Neuron (in vitro differentiated cells): ENCODE data around the gene RHBDL2.

Experiments
- H2AFZ ChIP-seq: one replicate; pipeline ENCODE4 v1.6.1; 2013; ENCODE audit warnings: low read depth, mild to moderate bottlenecking, inconsistent platforms, low read length, moderate library complexity
- H3K27me3 ChIP-seq: one replicate; pipeline ENCODE4 v1.6.1; 2013; ENCODE audit warnings: low read length; ENCODE audit not compliant: insufficient read depth
- H3K36me3 ChIP-seq: one replicate; pipeline ENCODE4 v1.6.1; 2013; ENCODE audit warnings: low read length; ENCODE audit not compliant: insufficient read depth
- H3K4me1 ChIP-seq: one replicate; pipeline ENCODE4 v1.6.1; 2013; ENCODE audit warnings: low read length; ENCODE audit not compliant: insufficient read depth
- H3K4me3 ChIP-seq: 2 replicates; pipeline ENCODE4 v1.5.1; 2013; ENCODE audit warnings: mild to moderate bottlenecking, low read length, moderate library complexity
- H3K9me3 ChIP-seq: one replicate; pipeline ENCODE4 v1.6.1; 2013; ENCODE audit warnings: low read length

The RHBDL2 gene

GRCh38 chr1:38889589-38889988 lies 52.0 kb downstream of the RHBDL2 start:
- Histone ChIP-seq H3K36me3 (no peaks in the 10 kb centered on the region), H2AFZ (no peak overlapping the region), H3K9me3 (no peaks in the 10 kb centered on the region), H3K4me1 (no peaks in the 10 kb centered on the region), H3K4me3 (no peak overlapping the region), H3K27me3 (no peaks in the 10 kb centered on the region)

- H3K4me1 ChIP-seq = no peaks in the 10 kb centered on the region
- no peaks in the 10 kb centered on the region for H3K9me3 ChIP-seq
- no peaks in the 10 kb centered on the region for H3K27me3 ChIP-seq
- H3K36me3 ChIP-seq = no peaks in the 10 kb centered on the region
- H2AFZ ChIP-seq = no peak overlapping the region
- H3K4me3 ChIP-seq = no peak overlapping the region
These were observed 53.0 kb downstream of the RHBDL2 start for GRCh38 chr1:38888423-38889333.

GRCh38 chr1:38885092-38885491 lies 56.5 kb downstream of the RHBDL2 start:
- Histone ChIP-seq H3K9me3 (no peaks in the 10 kb centered on the region), H3K4me3 (no peak overlapping the region), H3K36me3 (no peaks in the 10 kb centered on the region), H3K27me3 (no peaks in the 10 kb centered on the region), H2AFZ (no peak overlapping the region), H3K4me1 (no peaks in the 10 kb centered on the region)

- no peaks in the 10 kb centered on the region for H3K4me1 ChIP-seq
- H3K9me3 ChIP-seq = no peaks in the 10 kb centered on the region
- H3K36me3 ChIP-seq = no peaks in the 10 kb centered on the region
- H3K27me3 ChIP-seq = no peaks in the 10 kb centered on the region
- no peak within 1 kb of the TSS for H2AFZ ChIP-seq
- H3K4me3 ChIP-seq = no peak within 1 kb of the TSS
These were observed 60.1 kb downstream of the RHBDL2 start, which contains the start of gene GJA9 for GRCh38 chr1:38881487-38881886. Gene GJA9 (minus strand): TSS chr1:38881587. CDS start chr1:38876098, 5,489 bp downstream.

- Histone ChIP-seq H3K9me3 (no peaks in the 10 kb centered on the region), H3K27me3 (no peaks in the 10 kb centered on the region), H3K4me3 (no peak overlapping the region), H3K4me1 (peaks cover 23% of the 10 kb centered on the region), H2AFZ (no peak overlapping the region), H3K36me3 (no peaks in the 10 kb centered on the region)
These were observed 65.8 kb downstream of the RHBDL2 start for GRCh38 chr1:38875811-38876210.

- H3K27me3 ChIP-seq = no peaks in the 10 kb centered on the region
- H2AFZ ChIP-seq = peak within 1 kb of the TSS; percentile 85
- peaks cover 23% of the 10 kb centered on the region for H3K4me1 ChIP-seq
- H3K9me3 ChIP-seq = no peaks in the 10 kb centered on the region
- H3K4me3 ChIP-seq = peak within 1 kb of the TSS; percentile 86
- H3K36me3 ChIP-seq = no peaks in the 10 kb centered on the region
These were observed 68.3 kb downstream of the RHBDL2 start, which contains the start of gene MYCBP for GRCh38 chr1:38873027-38873969. Gene MYCBP (minus strand): TSS chr1:38873348. CDS start chr1:38873305, 43 bp downstream.

- H3K4me3 ChIP-seq = peak overlapping the region; percentile 86
- H3K9me3 ChIP-seq = no peaks in the 10 kb centered on the region
- H3K36me3 ChIP-seq = no peaks in the 10 kb centered on the region
- peak overlapping the region; percentile 85 for H2AFZ ChIP-seq
- H3K27me3 ChIP-seq = no peaks in the 10 kb centered on the region
- H3K4me1 ChIP-seq = peaks cover 23% of the 10 kb centered on the region
These were observed 69.1 kb downstream of the RHBDL2 start for GRCh38 chr1:38872401-38873026.

- peaks cover 6% of the 10 kb centered on the region for H3K36me3 ChIP-seq
- no peak overlapping the region for H3K4me3 ChIP-seq
- no peak overlapping the region for H2AFZ ChIP-seq
- no peaks in the 10 kb centered on the region for H3K9me3 ChIP-seq
- H3K4me1 ChIP-seq = peaks cover 23% of the 10 kb centered on the region
- H3K27me3 ChIP-seq = no peaks in the 10 kb centered on the region
These were observed 70.6 kb downstream of the RHBDL2 start for GRCh38 chr1:38870996-38871395.

- H3K4me1 ChIP-seq = peaks cover 12% of the 10 kb centered on the region
- no peaks in the 10 kb centered on the region for H3K9me3 ChIP-seq
- peaks cover 13% of the 10 kb centered on the region for H3K36me3 ChIP-seq
- no peak overlapping the region for H3K4me3 ChIP-seq
- no peak overlapping the region for H2AFZ ChIP-seq
- H3K27me3 ChIP-seq = no peaks in the 10 kb centered on the region
These were observed 74.4 kb downstream of the RHBDL2 start for GRCh38 chr1:38867208-38867607.

- no peaks in the 10 kb centered on the region for H3K27me3 ChIP-seq
- H2AFZ ChIP-seq = no peak overlapping the region
- H3K4me1 ChIP-seq = peaks cover 12% of the 10 kb centered on the region
- H3K4me3 ChIP-seq = no peak overlapping the region
- H3K36me3 ChIP-seq = peaks cover 13% of the 10 kb centered on the region
- no peaks in the 10 kb centered on the region for H3K9me3 ChIP-seq
These were observed 76.4 kb downstream of the RHBDL2 start for GRCh38 chr1:38865112-38865715.

- no peaks in the 10 kb centered on the region for H3K27me3 ChIP-seq
- H3K4me3 ChIP-seq = peak overlapping the region; percentile 90
- H2AFZ ChIP-seq = peak overlapping the region; percentile 78
- peaks cover 17% of the 10 kb centered on the region for H3K36me3 ChIP-seq
- peaks cover 23% of the 10 kb centered on the region for H3K4me1 ChIP-seq
- H3K9me3 ChIP-seq = no peaks in the 10 kb centered on the region
These were observed 81.2 kb downstream of the RHBDL2 start for GRCh38 chr1:38860454-38860795.
